Measurements from ENCODE around the gene MCC.

The MCC gene

GRCh38 chr5:112983363-112983762 is 504.9 kb downstream of the MCC start:
- DNase-seq (ENCODE audit: low read depth) = no peak
- H3K4me3 ChIP-seq (ENCODE audit: low read length) = no peak overlapping the region
- no peak for TF ChIP-seq CTCF (conservative IDR thresholded peaks at IDR 0.05; ENCODE audit: low read length)

- no peak overlapping the region for H3K4me3 ChIP-seq (ENCODE audit: low read length)
- no peak for TF ChIP-seq CTCF (conservative IDR thresholded peaks at IDR 0.05; ENCODE audit: low read length)
- no peak for DNase-seq (ENCODE audit: low read depth)
These were observed 508.5 kb downstream of the MCC start for GRCh38 chr5:112979723-112980122.

GRCh38 chr5:112978836-112979235 is 509.4 kb downstream of the MCC start:
- no peak for TF ChIP-seq CTCF (conservative IDR thresholded peaks at IDR 0.05; ENCODE audit: low read length)
- no peak for DNase-seq (ENCODE audit: low read depth)
- H3K4me3 ChIP-seq (ENCODE audit: low read length) = no peak overlapping the region

- DNase-seq (ENCODE audit: low read depth) = peak; percentile 15
- peak overlapping the region; percentile 94 for H3K4me3 ChIP-seq (ENCODE audit: low read length)
- TF ChIP-seq CTCF (conservative IDR thresholded peaks at IDR 0.05; ENCODE audit: low read length) = no peak
These were observed 510.8 kb downstream of the MCC start for GRCh38 chr5:112977440-112977861.

GRCh38 chr5:112976432-112977309 is 511.6 kb downstream of the MCC start, which contains the start of gene DCP2:
DCP2 (plus strand) TSS chr5:112976798; CDS start chr5:112976934, 136 bp downstream.
- peak; percentile 99 for DNase-seq (ENCODE audit: low read depth)
- peak within 1 kb of the TSS; percentile 94 for H3K4me3 ChIP-seq (ENCODE audit: low read length)
- TF ChIP-seq CTCF (conservative IDR thresholded peaks at IDR 0.05; ENCODE audit: low read length) = no peak

GRCh38 chr5:112975721-112976431 is 512.4 kb downstream of the MCC start:
- no peak for TF ChIP-seq CTCF (conservative IDR thresholded peaks at IDR 0.05; ENCODE audit: low read length)
- peak overlapping the region; percentile 94 for H3K4me3 ChIP-seq (ENCODE audit: low read length)
- DNase-seq (ENCODE audit: low read depth) = no peak

Data from AG10803 (cell line).